IPS-20b (cell line): Measurements from ENCODE around the gene TTLL8.
"Not testable (repeated sequence)": the region's sequence is repeated elsewhere in the genome, so short reads cannot be mapped to it uniquely, and the experiment has no call there.

Experiments used
- H3K27ac ChIP-seq: one replicate; pipeline ENCODE4 v1.5.1; 2013; ENCODE audit warnings: low read length
- H3K27me3 ChIP-seq: 2 replicates; pipeline ENCODE4 v1.6.1; 2013; ENCODE audit warnings: mild to moderate bottlenecking, low read length, inconsistent platforms; ENCODE audit not compliant: insufficient read depth
- H3K36me3 ChIP-seq: 2 replicates; pipeline ENCODE4 v1.6.1; 2013; ENCODE audit warnings: low read depth, mild to moderate bottlenecking, inconsistent platforms, low read length, moderate library complexity; ENCODE audit not compliant: insufficient read depth
- H3K4me1 ChIP-seq: 2 replicates; pipeline ENCODE4 v1.6.1; 2013; ENCODE audit warnings: mild to moderate bottlenecking, control low read depth, inconsistent platforms, low read length, moderate library complexity; ENCODE audit not compliant: insufficient read depth
- H3K4me3 ChIP-seq: 2 replicates; pipeline ENCODE4 v1.5.1; 2013; ENCODE audit warnings: mild to moderate bottlenecking, low read length, inconsistent platforms
- H3K9ac ChIP-seq: 2 replicates; pipeline ENCODE4 v1.6.1; 2013; ENCODE audit warnings: low read depth, mild to moderate bottlenecking, inconsistent platforms, low read length, moderate library complexity
- H3K9me3 ChIP-seq: 2 replicates; pipeline ENCODE4 v1.6.1; 2013; ENCODE audit warnings: mild to moderate bottlenecking, low read depth, low read length, inconsistent platforms; ENCODE audit not compliant: insufficient read depth

Gene TTLL8

DNA sequence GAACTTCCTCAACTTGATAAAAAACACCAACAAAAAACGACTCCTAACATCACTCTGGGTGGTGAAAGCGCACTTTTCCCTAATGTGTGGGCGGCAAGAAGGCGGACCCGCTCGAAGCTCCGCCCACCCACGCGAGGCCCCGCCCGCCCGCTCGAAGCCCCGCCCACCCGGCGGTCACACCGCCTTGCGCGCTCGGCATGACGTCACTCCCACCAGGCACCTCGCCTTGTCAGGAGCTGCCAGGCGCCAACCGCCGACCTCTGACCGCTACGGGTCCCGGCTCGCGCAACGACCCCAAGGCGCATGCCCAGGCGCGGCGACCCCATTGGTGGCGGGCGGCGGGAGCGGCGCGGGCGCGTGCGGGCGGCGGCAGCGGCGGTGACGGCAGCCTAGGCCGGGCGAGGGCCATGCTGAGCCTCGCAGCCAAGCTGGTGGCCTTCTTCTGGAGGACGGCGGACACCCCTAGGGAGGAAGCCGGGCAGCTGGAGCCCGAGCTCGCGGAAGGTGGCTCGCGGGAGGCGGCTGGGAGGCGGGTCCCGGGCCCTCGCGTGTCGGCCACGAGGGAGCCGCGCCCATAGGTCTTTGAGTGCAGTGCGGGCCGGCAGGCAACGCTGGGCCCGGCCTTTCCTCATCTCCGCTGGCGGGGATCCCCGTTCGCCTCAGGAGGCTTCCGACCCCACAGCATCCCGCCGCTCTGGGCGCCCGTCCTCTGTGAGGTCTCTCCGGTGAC lies 31.7 kb upstream of the TTLL8 start, which contains the start of gene MOV10L1:
Gene MOV10L1, plus strand, starts transcription at position 325 of the 730 bp plus-strand sequence. Its CDS starts 83 bp downstream, at position 408.
- Histone ChIP-seq H3K4me1 (0 out of 2 replicates have a peak, but pooled peaks cover 5% of the 10 kb centered on the region), H3K27me3 (no peaks in the 10 kb centered on the region; the same call in 1 of the 2 replicates), H3K9me3 (no peaks in the 10 kb centered on the region), H3K27ac (no peak within 1 kb of the TSS), H3K36me3 (no peaks in the 10 kb centered on the region), H3K9ac (no peak within 1 kb of the TSS), H3K4me3 (no peak within 1 kb of the TSS)

DNA sequence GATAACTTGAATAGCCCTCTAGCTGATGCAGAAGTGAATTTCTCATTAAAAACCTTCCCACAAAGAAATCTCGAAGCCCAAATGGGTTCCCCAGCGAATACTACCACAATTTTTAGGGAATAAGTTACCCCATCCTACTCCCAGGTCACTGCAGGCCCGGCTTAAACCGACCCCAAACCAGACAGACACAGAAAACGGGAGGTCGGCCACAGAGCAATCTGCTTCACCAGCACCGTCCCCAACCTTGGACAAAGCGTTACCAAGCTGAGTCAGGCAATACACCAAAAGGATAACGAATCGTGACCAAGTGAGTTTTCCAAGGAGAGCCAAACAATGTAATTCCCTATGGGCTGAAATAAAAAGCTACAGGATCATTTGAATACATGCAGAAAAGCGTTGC lies 31.1 kb upstream of the TTLL8 start:
- Histone ChIP-seq H3K4me3 (no peak overlapping the region), H3K9ac (no peak overlapping the region), H3K36me3 (no peaks in the 10 kb centered on the region), H3K4me1 (0 out of 2 replicates have a peak, but pooled peaks cover 7% of the 10 kb centered on the region), H3K27me3 (no peaks in the 10 kb centered on the region; the same call in 1 of the 2 replicates), H3K27ac (no peak overlapping the region), H3K9me3 (no peaks in the 10 kb centered on the region)

DNA sequence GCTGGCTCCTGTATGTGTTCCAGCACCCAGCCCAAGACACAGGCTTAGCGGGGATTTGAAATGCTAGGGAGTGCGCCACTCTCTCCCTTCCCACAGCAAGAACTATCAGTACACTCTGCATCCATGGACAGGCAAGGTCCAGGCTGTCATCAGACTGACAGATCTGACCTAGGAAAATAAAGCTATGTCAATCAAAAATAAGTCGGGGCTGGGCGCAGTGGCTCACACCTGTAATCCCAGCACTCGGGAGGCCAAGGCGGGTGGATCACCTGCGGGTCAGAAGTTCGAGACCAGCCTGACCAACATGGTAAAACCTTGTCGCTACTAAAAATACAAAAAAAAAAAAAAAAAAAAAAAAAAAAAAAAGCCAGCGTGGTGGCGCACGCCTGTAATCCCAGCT lies 30.0 kb upstream of the TTLL8 start:
- H3K4me3 ChIP-seq: no peak overlapping the region
- no peaks in the 10 kb centered on the region; the same call in 1 of the 2 replicates for H3K27me3 ChIP-seq

DNA sequence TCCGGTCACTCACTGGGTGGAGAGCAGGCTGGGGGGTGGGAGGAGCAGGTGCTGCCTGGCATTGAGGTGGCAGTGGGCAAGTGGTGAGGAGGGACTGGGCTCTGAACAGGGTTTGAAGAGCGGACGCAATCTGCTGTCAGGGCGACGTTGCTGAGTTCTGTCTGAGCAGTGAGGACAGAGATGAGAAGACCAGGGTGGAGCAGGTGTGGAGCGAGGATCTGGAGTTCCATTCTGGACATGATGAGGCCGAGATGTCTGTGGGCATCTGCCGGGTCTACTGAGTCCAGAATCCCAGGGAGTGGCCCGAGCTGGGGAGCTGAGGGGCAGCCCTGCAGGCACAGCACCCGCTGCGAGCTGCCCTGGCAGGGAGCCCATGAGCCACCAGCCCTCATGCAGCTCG lies 29.5 kb upstream of the TTLL8 start:
- no peak overlapping the region for H3K27ac ChIP-seq
- H3K4me1 ChIP-seq: 0 out of 2 replicates have a peak, but pooled peaks cover 7% of the 10 kb centered on the region
- no peaks in the 10 kb centered on the region for H3K36me3 ChIP-seq
- H3K9me3 ChIP-seq: no peaks in the 10 kb centered on the region
- no peaks in the 10 kb centered on the region; the same call in 1 of the 2 replicates for H3K27me3 ChIP-seq
- H3K9ac ChIP-seq: no peak overlapping the region
- no peak overlapping the region for H3K4me3 ChIP-seq

More for the DNA sequence above, 30.0 kb upstream of the TTLL8 start:
- H3K9ac ChIP-seq: no peak overlapping the region
- H3K9me3 ChIP-seq: no peaks in the 10 kb centered on the region
- H3K36me3 ChIP-seq: no peaks in the 10 kb centered on the region
- H3K27ac ChIP-seq: no peak overlapping the region
- H3K4me1 ChIP-seq: 0 out of 2 replicates have a peak, but pooled peaks cover 7% of the 10 kb centered on the region

GRCh38 chr22:50086975-50087374 lies 28.9 kb upstream of the TTLL8 start:
- not testable (repeated sequence) for H3K4me1 ChIP-seq, H3K27ac ChIP-seq, H3K4me3 ChIP-seq, H3K27me3 ChIP-seq, H3K9me3 ChIP-seq, H3K9ac ChIP-seq, H3K36me3 ChIP-seq

DNA sequence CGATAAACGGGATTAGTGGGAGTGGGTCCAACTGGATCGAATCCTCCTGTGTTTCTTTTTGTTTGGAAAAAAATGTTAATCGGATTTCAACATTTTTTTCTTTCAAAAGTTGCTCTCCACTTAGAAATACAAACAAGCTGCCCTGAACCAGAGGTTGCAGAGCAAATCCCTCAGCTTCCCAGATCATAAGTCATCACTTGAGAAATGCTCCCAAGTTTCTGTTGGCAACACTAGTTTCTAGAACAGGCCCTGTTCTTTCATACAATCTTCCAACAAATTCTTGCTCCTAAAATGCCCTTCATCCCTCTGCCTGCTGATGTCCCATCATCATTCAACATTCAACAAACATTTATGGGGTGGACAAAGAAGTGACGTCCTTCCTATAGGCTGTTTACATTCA lies 28.4 kb upstream of the TTLL8 start:
- Histone ChIP-seq H3K36me3 (no peaks in the 10 kb centered on the region), H3K9me3 (no peaks in the 10 kb centered on the region), H3K27ac (no peak overlapping the region), H3K9ac (no peak overlapping the region), H3K4me1 (0 out of 2 replicates have a peak, but pooled peaks cover 7% of the 10 kb centered on the region), H3K4me3 (no peak overlapping the region), H3K27me3 (no peaks in the 10 kb centered on the region; the same call in 1 of the 2 replicates)

DNA sequence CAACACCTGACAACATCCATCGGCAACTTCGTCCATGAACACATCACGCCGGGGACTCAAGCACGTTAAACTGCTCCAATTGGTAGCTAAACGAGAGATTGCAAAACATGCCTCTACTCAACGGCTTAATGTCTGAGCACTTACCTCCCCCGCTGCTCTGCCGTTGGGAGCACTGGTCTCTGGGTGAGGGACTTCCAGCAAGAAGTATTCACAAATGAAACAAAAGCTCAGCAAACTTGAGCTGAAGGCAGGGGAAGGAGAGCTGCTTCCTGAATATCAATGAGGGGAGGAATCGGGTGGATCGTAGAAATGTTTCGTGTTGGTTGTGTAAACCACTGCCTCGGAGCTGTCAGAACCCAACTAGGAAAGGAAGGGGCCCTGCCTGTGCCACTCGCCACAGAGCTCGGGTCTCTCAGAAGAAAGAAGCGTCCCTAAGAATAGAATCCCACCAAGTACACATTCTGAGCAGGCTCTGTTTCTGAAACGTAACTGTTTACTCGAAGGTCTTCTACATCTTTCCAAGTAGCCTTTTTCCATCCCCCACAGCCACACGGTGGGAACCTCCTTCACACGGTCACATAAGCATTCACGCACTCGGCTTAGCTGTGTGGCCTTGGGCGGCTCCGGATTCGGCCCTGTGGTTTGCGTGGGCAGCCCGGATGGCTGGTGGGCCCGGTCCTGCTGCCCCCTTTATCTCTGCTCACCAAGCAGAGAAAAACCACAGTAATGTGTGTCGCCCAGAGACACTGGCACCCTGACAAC lies 27.3 kb upstream of the TTLL8 start, which contains the start of gene MLC1:
Gene MLC1, minus strand, starts transcription at position 216 of the 762 bp plus-strand sequence. CDS start 524 bp downstream, outside the sequence.
- Histone ChIP-seq H3K9me3 (no peaks in the 10 kb centered on the region), H3K27ac (no peak within 1 kb of the TSS), H3K4me1 (0 out of 2 replicates have a peak, but pooled peaks cover 7% of the 10 kb centered on the region), H3K9ac (no peak within 1 kb of the TSS), H3K4me3 (no peak within 1 kb of the TSS; the same call in 1 of the 2 replicates), H3K27me3 (no peaks in the 10 kb centered on the region; the same call in 1 of the 2 replicates), H3K36me3 (no peaks in the 10 kb centered on the region)

- no peaks in the 10 kb centered on the region for H3K36me3 ChIP-seq
- no peak overlapping the region for H3K9ac ChIP-seq
- no peak overlapping the region for H3K27ac ChIP-seq
- 0 out of 2 replicates have a peak, but pooled peaks cover 7% of the 10 kb centered on the region for H3K4me1 ChIP-seq
- no peaks in the 10 kb centered on the region for H3K9me3 ChIP-seq
- no peaks in the 10 kb centered on the region; the same call in 1 of the 2 replicates for H3K27me3 ChIP-seq
- no peak overlapping the region for H3K4me3 ChIP-seq
Observed at GRCh38 chr22:50084614-50085021, 26.5 kb upstream of the TTLL8 start.

DNA sequence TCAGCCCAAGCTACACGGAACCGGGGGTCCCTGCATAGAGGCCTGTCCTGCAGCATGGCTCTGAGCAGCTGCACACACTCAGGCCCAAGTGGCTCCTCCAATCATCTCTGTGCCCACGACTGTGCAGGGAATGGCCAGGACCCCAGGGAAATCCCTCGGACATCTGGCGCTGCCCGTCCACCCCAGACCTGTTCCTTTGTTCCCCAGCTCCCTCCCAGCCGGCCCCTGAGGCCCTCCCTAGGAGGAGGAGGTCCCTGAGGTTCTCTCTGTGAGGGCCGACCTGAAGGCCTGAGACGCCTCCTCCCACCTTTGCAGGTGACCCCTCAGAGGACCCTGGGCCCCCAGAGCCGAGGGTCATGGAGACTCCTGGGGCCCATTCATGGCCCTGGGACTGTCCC lies 26.0 kb upstream of the TTLL8 start:
- Histone ChIP-seq H3K9ac (no peak overlapping the region), H3K27me3 (no peaks in the 10 kb centered on the region; the same call in 1 of the 2 replicates), H3K27ac (no peak overlapping the region), H3K4me1 (0 out of 2 replicates have a peak, but pooled peaks cover 7% of the 10 kb centered on the region), H3K9me3 (no peaks in the 10 kb centered on the region), H3K36me3 (no peaks in the 10 kb centered on the region), H3K4me3 (no peak overlapping the region)

- H3K27me3 ChIP-seq: no peaks in the 10 kb centered on the region; the same call in 1 of the 2 replicates
- no peaks in the 10 kb centered on the region for H3K36me3 ChIP-seq
- H3K4me1 ChIP-seq: 0 out of 2 replicates have a peak, but pooled peaks cover 7% of the 10 kb centered on the region
- no peaks in the 10 kb centered on the region for H3K9me3 ChIP-seq
- H3K27ac ChIP-seq: no peak overlapping the region
- no peak overlapping the region for H3K4me3 ChIP-seq
- H3K9ac ChIP-seq: no peak overlapping the region
Observed at GRCh38 chr22:50083462-50084079, 25.5 kb upstream of the TTLL8 start.

DNA sequence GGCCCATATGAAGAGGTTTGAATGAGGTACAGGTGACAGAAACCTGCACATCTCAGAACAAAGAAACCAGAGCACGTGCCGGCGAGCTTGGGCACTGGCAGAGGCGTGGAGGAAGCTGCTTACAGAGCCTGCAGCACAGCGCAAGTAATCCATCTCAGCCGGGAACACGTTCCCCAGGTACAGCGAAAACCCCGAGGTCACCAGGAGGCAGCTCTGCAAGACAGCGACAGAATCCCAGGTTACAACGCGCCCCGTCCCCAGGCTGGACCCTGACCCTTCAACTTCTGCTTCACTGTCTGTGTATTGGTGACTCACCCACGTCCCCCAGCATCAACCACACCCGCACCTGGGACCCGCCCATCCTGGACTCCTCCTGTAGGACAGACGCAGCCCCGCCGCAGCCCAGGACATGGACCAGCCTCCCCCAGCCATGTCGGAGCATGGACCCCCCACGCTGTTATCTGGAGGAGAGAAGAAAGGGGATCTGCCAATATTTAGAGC lies 24.9 kb upstream of the TTLL8 start:
- Histone ChIP-seq H3K27me3 (no peaks in the 10 kb centered on the region; the same call in 1 of the 2 replicates), H3K4me1 (0 out of 2 replicates have a peak, but pooled peaks cover 7% of the 10 kb centered on the region), H3K36me3 (no peaks in the 10 kb centered on the region), H3K4me3 (no peak overlapping the region), H3K27ac (no peak overlapping the region), H3K9me3 (no peaks in the 10 kb centered on the region), H3K9ac (no peak overlapping the region)
